Pancreas (tissue), 10 donors: ENCODE results near the gene FUZ. TPM values are rescaled to one million over a fixed set of nuclear protein-coding genes. Genes with fewer than 3 reads are reported as not detected.

Experiments used
- ATAC-seq, 4 donors: fragments of 200-7000 bp; cut with Tn5 transposase; one replicate each; pipeline versions ENCODE4 v1.8.0 to v1.9.1; 2020; ENCODE audit warnings: mild to moderate bottlenecking in 4 of 4, moderate library complexity in 4 of 4
- DNase-seq, 6 donors: peaks; one replicate each; pipeline ENCODE4 v3.0.0-alpha.2; 2020
- FAIRE-seq: peaks from 2 replicates; lab custom pipeline; 2012; peaks lifted over from hg19 to GRCh38; lab: Jason Lieb, UNC
- H3K27ac ChIP-seq, 4 donors: fragments of 200-600 bp; sonication (generic); 1 replicate in 3 of 4; 2 replicates in 1 of 4; pipeline versions ENCODE4 v1.5.0 to v1.8.0; 2020
- H3K27me3 ChIP-seq, 4 donors: fragments of 200-600 bp; one replicate each; pipeline ENCODE4 v1.8.0; 2021
- H3K36me3 ChIP-seq, 3 donors: fragments of 200-600 bp; sonication (generic) in 1 of 3; one replicate each; pipeline versions ENCODE4 v1.5.0 to v1.8.0; 2020 to 2021
- H3K4me1 ChIP-seq, 3 donors: fragments of 200-600 bp; one replicate each; pipeline ENCODE4 v1.8.0; 2021
- H3K4me3 ChIP-seq, 4 donors: fragments of 200-600 bp; sonication (generic) in 2 of 4; one replicate each; pipeline versions ENCODE4 v1.5.0 to v1.8.0; 2020 to 2021
- H3K9me3 ChIP-seq, 4 donors: fragments of 200-600 bp; one replicate each; pipeline ENCODE4 v1.8.0; 2021
- WGBS, 2 donors: extraction: QIAGEN DNeasy Blood & Tissue Kit; methylation state at CpG; one replicate each; pipeline ENCODE4 v1.1.7; 2013; 5-methylcytosine and 5-hydroxymethylcytosine counted together
- intact Hi-C, 3 donors: fragments of 100-400 bp; cut with DNase I; formaldehyde crosslinking; loops; one replicate each; pipeline versions ENCODE4 v1.11.1 to v1.14.2; 2022
- polyA plus RNA-seq, 2 donors: library from polyadenylated mRNA; stranded (reverse); fragments of 200-250 nt; gene quantifications; one replicate each; pipeline ENCODE4 v1.2.3, GENCODE V29; 2013
- total RNA-seq, 6 donors: library from RNA; stranded (reverse); fragmentation: NEBNext Ultra II Directional in 4 of 6; extraction: Animal tissue kit (Norgen Biotek cat#: 25700) in 4 of 6; gene quantifications; one replicate each; pipeline versions ENCODE4 v1.2.1 to v1.2.4, GENCODE V29; 2021 to 2023
- TF ChIP-seq, protein P1 (sequence below), 4 donors: fragments of 200-600 bp; sonication (generic) in 3 of 4; IDR thresholded peaks; one replicate each; pipeline versions ENCODE4 v1.5.0 to v1.8.0; 2021; ENCODE audit warnings: antibody characterized with exemption in 4 of 4
- donor health status: healthy with polysubstance abuse.
- donor health status: DM: no; HTN: no; CAD: no; lungs with moderate emphysema.
- donor health status: DM: no; HTN: no; CAD: no.
- donor health status: control.
- donor health status: control.
- donor health status: Bipolar disorder and iron deficiency.
- donor health status: DM: yes; HTN: yes; CAD: no.
- donor health status: DM: no; HTN: no; CAD: no.
- donor health status: DM: no; HTN: no; CAD: no.
- donor health status: DM: yes; HTN: yes; CAD: no.

FUZ gene
- total and polyA plus RNA-seq, 8 donors = 8.8 to 30.3 (median 15.6) TPM

DNA sequence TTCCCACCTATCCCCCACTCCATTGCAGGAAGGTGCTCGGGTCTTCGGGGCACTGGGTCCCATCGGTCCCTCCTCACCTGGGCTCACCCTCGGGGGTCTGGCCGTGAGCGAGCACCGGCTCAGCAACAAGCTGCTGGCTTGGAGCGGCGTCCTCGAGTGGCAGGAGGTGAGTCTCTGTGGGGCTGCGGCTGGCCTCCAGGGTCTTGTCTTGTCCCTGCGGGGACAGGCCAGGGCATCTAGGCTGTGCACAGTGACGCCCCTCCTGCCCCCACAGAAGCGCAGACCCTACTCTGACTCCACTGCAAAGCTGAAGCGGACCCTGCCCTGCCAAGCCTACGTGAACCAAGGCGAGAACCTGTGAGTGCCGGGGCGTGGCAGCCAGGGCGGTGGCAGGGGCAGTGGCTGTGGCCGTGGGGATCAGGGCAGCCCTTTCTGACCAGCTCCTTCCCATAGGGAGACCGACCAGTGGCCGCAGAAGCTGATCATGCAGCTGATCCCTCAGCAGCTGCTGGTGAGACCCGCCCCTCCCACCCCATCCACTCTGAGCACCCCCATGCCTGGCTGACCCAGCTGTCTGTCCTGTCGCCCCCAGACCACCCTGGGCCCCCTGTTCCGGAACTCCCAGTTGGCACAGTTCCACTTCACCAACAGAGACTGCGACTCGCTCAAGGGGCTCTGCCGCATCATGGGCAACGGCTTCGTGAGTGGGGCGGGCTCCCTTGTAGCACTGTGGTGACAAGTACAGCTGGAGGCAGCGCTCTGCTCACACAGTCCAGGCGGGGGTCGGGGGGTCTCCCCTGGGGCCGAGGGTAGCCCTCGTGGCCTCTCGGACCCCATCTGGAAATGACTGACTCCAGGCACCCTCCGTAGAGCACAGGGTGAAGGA, 41.5 kb upstream of the FUZ start:
- Histone ChIP-seq H3K4me1 (peaks cover 0 to 9% (median 0%) of the 10 kb centered on the region in 3 donors), H3K27me3 (no peaks in the 10 kb centered on the region), H3K36me3 (peaks cover 0 to 30% (median 10%) of the 10 kb centered on the region in 3 donors), H3K27ac (no peak overlapping the region), H3K4me3 (no peak overlapping the region), H3K9me3 (no peaks in the 10 kb centered on the region)
- ATAC-seq (no peak), DNase-seq (peak in 5 of 6 donors; percentile 15 to 84 (median 57)), FAIRE-seq (no peak)
- TF ChIP-seq, protein P1, sequence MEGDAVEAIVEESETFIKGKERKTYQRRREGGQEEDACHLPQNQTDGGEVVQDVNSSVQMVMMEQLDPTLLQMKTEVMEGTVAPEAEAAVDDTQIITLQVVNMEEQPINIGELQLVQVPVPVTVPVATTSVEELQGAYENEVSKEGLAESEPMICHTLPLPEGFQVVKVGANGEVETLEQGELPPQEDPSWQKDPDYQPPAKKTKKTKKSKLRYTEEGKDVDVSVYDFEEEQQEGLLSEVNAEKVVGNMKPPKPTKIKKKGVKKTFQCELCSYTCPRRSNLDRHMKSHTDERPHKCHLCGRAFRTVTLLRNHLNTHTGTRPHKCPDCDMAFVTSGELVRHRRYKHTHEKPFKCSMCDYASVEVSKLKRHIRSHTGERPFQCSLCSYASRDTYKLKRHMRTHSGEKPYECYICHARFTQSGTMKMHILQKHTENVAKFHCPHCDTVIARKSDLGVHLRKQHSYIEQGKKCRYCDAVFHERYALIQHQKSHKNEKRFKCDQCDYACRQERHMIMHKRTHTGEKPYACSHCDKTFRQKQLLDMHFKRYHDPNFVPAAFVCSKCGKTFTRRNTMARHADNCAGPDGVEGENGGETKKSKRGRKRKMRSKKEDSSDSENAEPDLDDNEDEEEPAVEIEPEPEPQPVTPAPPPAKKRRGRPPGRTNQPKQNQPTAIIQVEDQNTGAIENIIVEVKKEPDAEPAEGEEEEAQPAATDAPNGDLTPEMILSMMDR (IDR thresholded peaks at IDR 0.05) = no peak
- 88 to 92% methylated on average over 37 to 39 of the region's 39 CpGs for WGBS, 2 donors
- intact Hi-C loops = no loop called here

GRCh38 chr19:49853852-49854377, 40.8 kb upstream of the FUZ start:
- no peak for ATAC-seq
- H3K4me3 ChIP-seq = no peak overlapping the region
- intact Hi-C loops = no loop called here
- no peak overlapping the region for H3K27ac ChIP-seq
- H3K4me1 ChIP-seq = peaks cover 0 to 9% (median 0%) of the 10 kb centered on the region in 3 donors
- 73 to 84% methylated on average over 10 of the region's 10 CpGs for WGBS, 2 donors
- H3K36me3 ChIP-seq = peaks cover 0 to 26% (median 10%) of the 10 kb centered on the region in 3 donors
- TF ChIP-seq, protein P1 (IDR thresholded peaks at IDR 0.05) = no peak
- H3K9me3 ChIP-seq = no peaks in the 10 kb centered on the region
- no peaks in the 10 kb centered on the region for H3K27me3 ChIP-seq
- FAIRE-seq = no peak
- DNase-seq = peak in 2 of 6 donors; percentile 24 to 26

DNA sequence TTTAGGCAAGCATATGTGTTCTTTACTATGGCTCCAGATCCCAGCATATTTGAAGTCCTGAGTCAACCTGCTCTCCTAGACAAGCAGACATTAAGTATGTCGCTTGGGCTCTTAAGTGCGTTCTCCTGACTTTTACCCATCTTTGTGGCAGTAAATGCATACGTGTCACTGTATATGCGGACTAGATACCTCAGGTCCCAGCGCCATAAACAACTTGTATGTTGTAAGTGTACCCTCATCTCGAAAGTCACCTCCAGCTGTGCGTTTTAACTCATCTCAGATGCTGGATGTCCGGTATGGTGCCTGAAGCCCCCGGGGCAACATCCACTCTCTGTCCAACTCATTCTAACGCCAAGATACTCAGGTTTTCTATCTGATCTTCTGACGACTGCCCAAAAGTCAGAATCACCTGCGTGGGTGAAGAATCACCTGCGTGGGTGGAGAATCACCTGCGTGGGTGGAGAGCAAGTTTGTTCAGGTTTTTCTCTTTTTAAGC, 39.6 kb upstream of the FUZ start:
- H3K36me3 ChIP-seq = peaks cover 0 to 16% (median 9%) of the 10 kb centered on the region in 3 donors
- no peaks in the 10 kb centered on the region for H3K9me3 ChIP-seq
- WGBS, 2 donors = 38 to 51% methylated on average over 14 of the region's 14 CpGs
- TF ChIP-seq, protein P1 (IDR thresholded peaks at IDR 0.05) = no peak
- no peaks in the 10 kb centered on the region for H3K27me3 ChIP-seq
- peak overlapping the region in 3 of 4 donors; percentile 77 to 93 (median 93) for H3K4me3 ChIP-seq
- ATAC-seq (no peak), DNase-seq (no peak), FAIRE-seq (no peak)
- H3K27ac ChIP-seq = no peak overlapping the region
- intact Hi-C loops = no loop called here
- H3K4me1 ChIP-seq = peaks cover 0 to 9% (median 0%) of the 10 kb centered on the region in 3 donors

DNA sequence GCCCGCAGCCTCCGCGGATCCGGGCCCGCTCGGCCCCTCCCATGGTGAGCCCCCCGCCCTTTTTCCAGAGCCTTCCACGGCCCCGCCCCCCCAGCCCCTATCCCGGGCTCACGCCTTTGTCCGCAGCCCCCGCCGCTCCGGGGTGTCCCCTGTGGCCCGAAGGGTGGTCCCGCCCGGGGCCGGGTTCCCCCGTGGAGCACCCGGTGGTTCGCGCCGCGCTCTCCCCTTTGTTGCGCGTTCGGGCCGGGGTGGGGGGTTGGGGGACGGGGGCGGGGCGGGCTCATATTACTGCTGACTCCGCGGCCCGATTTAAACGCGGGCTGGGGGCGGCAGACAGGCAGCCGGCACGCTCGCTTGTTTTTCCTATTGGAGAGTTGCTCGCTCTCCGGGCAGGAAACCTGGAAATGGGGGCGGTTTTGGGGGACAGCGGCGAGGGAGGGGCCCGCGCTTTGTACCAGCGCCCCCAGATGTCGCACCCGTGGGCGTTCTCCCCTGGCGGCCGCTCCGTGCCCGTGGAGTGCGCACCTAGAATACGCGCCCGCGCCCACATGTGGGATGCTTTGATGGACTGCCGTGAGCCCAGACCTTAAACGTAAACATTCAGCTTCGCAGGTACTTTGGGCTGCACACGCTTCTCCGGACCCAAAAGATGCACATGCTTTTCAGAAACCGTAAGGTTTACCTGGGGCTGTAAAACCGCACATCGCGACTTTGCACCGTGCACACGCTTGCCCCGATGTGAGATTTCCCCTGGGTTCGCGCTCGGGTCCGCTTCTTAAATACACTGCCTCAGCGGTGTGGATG, 38.6 kb upstream of the FUZ start:
- FAIRE-seq = no peak
- intact Hi-C loops = no loop called here
- TF ChIP-seq, protein P1 (IDR thresholded peaks at IDR 0.05) = no peak
- Histone ChIP-seq H3K4me3 (peak overlapping the region; percentile 77 to 93 (median 88)), H3K27ac (peak overlapping the region in 3 of 4 donors; percentile 100), H3K9me3 (no peaks in the 10 kb centered on the region), H3K4me1 (peaks cover 0 to 9% (median 0%) of the 10 kb centered on the region in 3 donors), H3K27me3 (no peaks in the 10 kb centered on the region), H3K36me3 (peaks cover 0 to 7% (median 0%) of the 10 kb centered on the region in 3 donors)
- WGBS, 2 donors = 1% methylated on average over 62 to 78 of the region's 78 CpGs
- DNase-seq = peak; percentile 50 to 85 (median 64)
- peak in 3 of 4 donors; percentile 2 to 19 (median 18) for ATAC-seq
